GM23338 (cell line): ENCODE measurements around the gene LMO1. TPM values are rescaled to one million over a fixed set of nuclear protein-coding genes. Genes with fewer than 3 reads are reported as not detected.
A peak's percentile ranks its signal among the peaks of the same experiment; 100 is the strongest.

ENCODE experiments used
- ATAC-seq: fragments of 200-7000 bp; cut with Tn5 transposase; 3 replicates; pipeline ENCODE4 v1.9.1; 2020
- DNase-seq: peaks from one replicate; pipeline ENCODE4 v3.0.0-alpha.2; 2015; ENCODE audit warnings: low spot score
- H2AFZ ChIP-seq: fragments of 200-600 bp; sonication (generic); 2 replicates; pipeline ENCODE4 v1.8.0; 2016; ENCODE audit warnings: antibody characterized with exemption, mild to moderate bottlenecking, moderate library complexity
- H3F3A ChIP-seq: fragments of 200-600 bp; sonication (generic); replicated peaks from 2 replicates; pipeline ENCODE4 v1.8.0; 2017; ENCODE audit warnings: antibody characterized with exemption, mixed run types, low read depth
- H3K27ac ChIP-seq: fragments of 200-600 bp; sonication (generic); 2 replicates; pipeline ENCODE4 v1.6.1; 2016; ENCODE audit warnings: low read depth
- H3K27me3 ChIP-seq: fragments of 200-600 bp; sonication (generic); 2 replicates; pipeline ENCODE4 v1.8.0; 2016; ENCODE audit warnings: mild to moderate bottlenecking, mixed run types, moderate library complexity; ENCODE audit not compliant: insufficient read depth
- H3K36me3 ChIP-seq: fragments of 200-600 bp; sonication (generic); 2 replicates; pipeline ENCODE4 v1.8.0; 2016; ENCODE audit warnings: mild to moderate bottlenecking; ENCODE audit not compliant: insufficient read depth
- H3K4me1 ChIP-seq: fragments of 200-600 bp; sonication (generic); 2 replicates; pipeline ENCODE4 v1.8.0; 2016; ENCODE audit warnings: mild to moderate bottlenecking, moderate library complexity; ENCODE audit not compliant: insufficient read depth
- H3K4me2 ChIP-seq: fragments of 200-600 bp; sonication (generic); 2 replicates; pipeline ENCODE4 v1.7.1; 2017; ENCODE audit warnings: mixed run types
- H3K4me3 ChIP-seq: fragments of 200-600 bp; sonication (generic); 2 replicates; pipeline ENCODE4 v1.6.1; 2016; ENCODE audit warnings: mixed run types
- H3K79me2 ChIP-seq: fragments of 200-600 bp; sonication (generic); replicated peaks from 2 replicates; pipeline ENCODE4 v1.8.0; 2017; ENCODE audit warnings: mild to moderate bottlenecking; ENCODE audit not compliant: insufficient read depth
- H3K9me2 ChIP-seq: fragments of 200-600 bp; sonication (generic); 2 replicates; pipeline ENCODE4 v1.8.0; 2017; ENCODE audit not compliant: insufficient read depth
- H4K20me1 ChIP-seq: fragments of 200-600 bp; sonication (generic); replicated peaks from 2 replicates; pipeline ENCODE4 v1.8.0; 2017; ENCODE audit warnings: mild to moderate bottlenecking; ENCODE audit not compliant: insufficient read depth
- H3K27ac Mint-ChIP-seq: 2 replicates; pipeline ENCODE4 v1.8.0; 2020; ENCODE audit warnings: inconsistent platforms, mild to moderate bottlenecking, moderate library complexity, mixed read lengths
- H3K27me3 Mint-ChIP-seq: 3 replicates; pipeline ENCODE4 v1.8.0; 2022; ENCODE audit warnings: low read depth, mild to moderate bottlenecking, moderate library complexity, mixed read lengths, inconsistent platforms; ENCODE audit not compliant: insufficient read depth, poor library complexity
- H3K36me3 Mint-ChIP-seq: 3 replicates; pipeline ENCODE4 v1.8.0; 2021; ENCODE audit warnings: low read depth, mild to moderate bottlenecking, inconsistent platforms, moderate library complexity, mixed read lengths
- H3K4me1 Mint-ChIP-seq: 3 replicates; pipeline ENCODE4 v1.8.0; 2020; ENCODE audit warnings: mild to moderate bottlenecking, inconsistent platforms, mixed read lengths
- H3K4me3 Mint-ChIP-seq: 3 replicates; pipeline ENCODE4 v1.8.0; 2021; ENCODE audit warnings: moderate library complexity, mild to moderate bottlenecking, inconsistent platforms, mixed read lengths
- H3K9me3 Mint-ChIP-seq: 3 replicates; pipeline ENCODE4 v1.8.0; 2020; ENCODE audit warnings: moderate library complexity, mild to moderate bottlenecking, inconsistent platforms, mixed read lengths
- CREB1 ChIP-seq: fragments of 250-450 bp; sonication (Bioruptor Pico); IDR thresholded peaks from 2 replicates; pipeline ENCODE4 v1.5.0; 2020; ENCODE audit warnings: low read depth, mild to moderate bottlenecking, moderate library complexity
- CTCF ChIP-seq, 2 experiments: fragments of 200-600 bp in 1 of 2; sonication (generic) in 1 of 2; conservative IDR thresholded peaks; 2 replicates each; pipeline versions ENCODE4 v1.5.1 to v1.6.1; 2016 to 2017; ENCODE audit warnings: antibody characterized with exemption in 2 of 2, low read depth in 2 of 2, mild to moderate bottlenecking in 2 of 2, moderate library complexity in 1 of 2
- ETS1 ChIP-seq: IDR thresholded peaks from 2 replicates; pipeline ENCODE4 v1.6.1; 2016; ENCODE audit warnings: antibody characterized with exemption
- EZH2 ChIP-seq: fragments of 200-600 bp; sonication (generic); IDR thresholded peaks from one replicate; pipeline ENCODE4 v1.8.0; 2017; ENCODE audit warnings: antibody characterized with exemption, mild to moderate bottlenecking, low read depth; ENCODE audit not compliant: unreplicated experiment
- EZH2phosphoT487 ChIP-seq: fragments of 200-600 bp; sonication (generic); IDR thresholded peaks from one replicate; pipeline ENCODE4 v1.8.1; 2018; ENCODE audit warnings: antibody characterized with exemption; ENCODE audit not compliant: unreplicated experiment
- JUNB ChIP-seq: IDR thresholded peaks from one replicate; pipeline ENCODE4 v1.6.1; 2016; ENCODE audit warnings: antibody characterized with exemption; ENCODE audit not compliant: unreplicated experiment
- NANOG ChIP-seq: IDR thresholded peaks from 2 replicates; pipeline ENCODE4 v1.6.1; 2016; ENCODE audit warnings: antibody characterized with exemption, borderline replicate concordance
- POLR2AphosphoS5 ChIP-seq: IDR thresholded peaks from 2 replicates; pipeline ENCODE4 v1.6.1; 2016; ENCODE audit warnings: antibody characterized with exemption, low read depth
- REST ChIP-seq: IDR thresholded peaks from one replicate; pipeline ENCODE4 v1.6.1; 2018; ENCODE audit warnings: antibody characterized with exemption; ENCODE audit not compliant: unreplicated experiment
- STAT1 ChIP-seq: IDR thresholded peaks from one replicate; pipeline ENCODE4 v1.6.1; 2016; ENCODE audit warnings: antibody characterized with exemption; ENCODE audit not compliant: unreplicated experiment
- ZNF114 ChIP-seq: fragments of 250-450 bp; sonication (Bioruptor Pico); IDR thresholded peaks from 2 replicates; pipeline ENCODE4 v1.5.0; 2020; ENCODE audit warnings: mild to moderate bottlenecking, moderate library complexity
- ZNF331 ChIP-seq: fragments of 250-450 bp; sonication (Bioruptor Pico); IDR thresholded peaks from 2 replicates; pipeline ENCODE4 v1.5.0; 2020; ENCODE audit warnings: low read depth, mild to moderate bottlenecking, moderate library complexity
- ZNF462 ChIP-seq: fragments of 250-450 bp; sonication (Bioruptor Pico); IDR thresholded peaks from 2 replicates; pipeline ENCODE4 v1.5.0; 2020; ENCODE audit warnings: mild to moderate bottlenecking, moderate library complexity
- polyA plus RNA-seq: library from polyadenylated mRNA; unstranded; fragments of >200 nt; fragmentation: Nextera tagmentation; extraction: Ambion mirVana; gene quantifications from 2 replicates; pipeline ENCODE4 v1.2.1, GENCODE V29; 2016
- total RNA-seq: library from RNA; depleted of rRNA; stranded (reverse); fragments of >200 nt; shearing (Covaris generic); gene quantifications from 2 replicates; pipeline ENCODE4 v1.2.3, GENCODE V29; 2014

The LMO1 gene
- total and polyA plus RNA-seq, 2 experiments from 2014 or later = 0.40 TPM; not detected in 1

- Histone ChIP-seq H2AFZ (peak overlapping the region; percentile 32; the same call in 1 of the 2 replicates), H3K27me3 (no peaks in the 10 kb centered on the region), H3K79me2 (no peaks in the 10 kb centered on the region), H3K9me2 (no peaks in the 10 kb centered on the region; the same call in 1 of the 2 replicates), H3K4me1 (no peaks in the 10 kb centered on the region), H3K36me3 (no peaks in the 10 kb centered on the region), H3K27ac (no peak overlapping the region), H3F3A (no peaks in the 10 kb centered on the region), H3K4me3 (no peak overlapping the region), H3K4me2 (no peak overlapping the region), H4K20me1 (no peaks in the 10 kb centered on the region)
- DNase-seq (no peak), ATAC-seq (peak; percentile 50; the same call in 2 of the 3 replicates)
- Mint-ChIP-seq H3K9me3 (no peaks in the 10 kb centered on the region; the same call in 2 of the 3 replicates), H3K36me3 (no peaks in the 10 kb centered on the region), H3K27me3 (peaks cover 10% of the 10 kb centered on the region), H3K4me3 (no peak overlapping the region), H3K4me1 (peaks cover 14% of the 10 kb centered on the region), H3K27ac (no peak overlapping the region)
- no peak for TF ChIP-seq ZNF331 (CRISPR knock-in tag)
- no peak for TF ChIP-seq ETS1
- TF ChIP-seq CTCF (conservative IDR thresholded peaks at IDR 0.05; ENCODE audit: low read depth in 2 of 2) = no peak
- TF ChIP-seq ZNF114 = no peak
- TF ChIP-seq EZH2 = no peak
- TF ChIP-seq ZNF462 (CRISPR knock-in tag) = no peak
- TF ChIP-seq REST = no peak
- TF ChIP-seq EZH2phosphoT487 = no peak
- TF ChIP-seq JUNB = no peak
- no peak for TF ChIP-seq NANOG
- no peak for TF ChIP-seq POLR2AphosphoS5
- no peak for TF ChIP-seq CREB1 (CRISPR knock-in tag)
- TF ChIP-seq STAT1 = no peak
These were observed 25.8 kb upstream of the LMO1 start for GRCh38 chr11:8289492-8289918.
